T-cell (primary cell): ENCODE data around the gene TGM2. TPM values are rescaled to one million over a fixed set of nuclear protein-coding genes. Genes with fewer than 3 reads are reported as not detected.

ENCODE experiments used
- ATAC-seq, 4 experiments: fragments of 200-7000 bp in 3 of 4; fragments of 150-1000 bp in 1 of 4; cut with Tn5 transposase; replicated peaks in 1 of 4; 1 replicate in 3 of 4; 2 replicates in 1 of 4; pipeline ENCODE4 v1.10.0; 2021; ENCODE audit warnings: moderate library complexity in 3 of 4, mild to moderate bottlenecking in 2 of 4, moderate number of reproducible peaks in 1 of 4
- CTCF ChIA-PET, 2 donors: fragments of 300-600 bp; sonication (Branson Sonifier 250); formaldehyde crosslinking; loops; one replicate each; lab custom pipeline; 2022; ENCODE audit warnings: antibody characterized with exemption in 2 of 2; lab: Charles Lee
- POLR2A ChIA-PET, 2 donors: fragments of 300-600 bp; sonication (Branson Sonifier 250); formaldehyde crosslinking; loops; one replicate each; lab custom pipeline; 2022; ENCODE audit warnings: antibody characterized with exemption in 2 of 2; lab: Charles Lee
- DNase-seq, 35 experiments: peaks; one replicate each; pipeline versions ENCODE4 v3.0.0 to v3.0.0-alpha.2; 2013 to 2023
- H3K27ac ChIP-seq: one replicate; pipeline ENCODE4 v1.5.1; 2013; ENCODE audit warnings: low read length
- H3K27me3 ChIP-seq, 2 experiments: replicated peaks in 1 of 2; 1 replicate in 1 of 2; 2 replicates in 1 of 2; pipeline versions ENCODE4 v1.6.1 to v1.7.0; 2013; ENCODE audit warnings: low read length in 1 of 2, mixed read lengths in 1 of 2; ENCODE audit not compliant: control insufficient read depth in 2 of 2, insufficient read depth in 2 of 2; ENCODE audit errors: extremely low read depth in 1 of 2
- H3K36me3 ChIP-seq, 2 donors: 1 replicate in 1 of 2; 2 replicates in 1 of 2; pipeline versions ENCODE4 v1.6.1 to v1.7.0; 2013; ENCODE audit warnings: low read length in 1 of 2; ENCODE audit not compliant: control insufficient read depth in 2 of 2, insufficient read depth in 1 of 2; ENCODE audit errors: extremely low read depth in 1 of 2
- H3K4me1 ChIP-seq, 2 experiments: 1 replicate in 1 of 2; 2 replicates in 1 of 2; pipeline versions ENCODE4 v1.6.1 to v1.7.0; 2013; ENCODE audit warnings: low read length in 2 of 2, mixed read lengths in 1 of 2; ENCODE audit not compliant: insufficient read depth in 2 of 2, control insufficient read depth in 1 of 2; ENCODE audit errors: extremely low read depth in 1 of 2
- H3K4me3 ChIP-seq, 2 donors: 1 replicate in 1 of 2; 2 replicates in 1 of 2; pipeline versions ENCODE4 v1.5.1 to v1.7.0; 2013; ENCODE audit warnings: mild to moderate bottlenecking in 2 of 2, low read length in 1 of 2, moderate library complexity in 1 of 2; ENCODE audit not compliant: control insufficient read depth in 1 of 2; ENCODE audit errors: extremely low read depth in 1 of 2
- H3K9me3 ChIP-seq: 2 replicates; pipeline ENCODE4 v1.7.0; 2013
- H3K27ac Mint-ChIP-seq, 2 donors: one replicate each; pipeline ENCODE4 v1.8.0; 2020 to 2021; ENCODE audit warnings: mild to moderate bottlenecking in 2 of 2, mixed read lengths in 2 of 2
- H3K27me3 Mint-ChIP-seq, 2 donors: one replicate each; pipeline ENCODE4 v1.8.0; 2021 to 2022; ENCODE audit warnings: mixed read lengths in 2 of 2
- H3K36me3 Mint-ChIP-seq: one replicate; pipeline ENCODE4 v1.8.0; 2021; ENCODE audit warnings: mixed read lengths
- H3K4me1 Mint-ChIP-seq, 3 donors: one replicate each; pipeline ENCODE4 v1.8.0; 2020 to 2022; ENCODE audit warnings: mixed read lengths in 3 of 3, mild to moderate bottlenecking in 1 of 3
- H3K4me3 Mint-ChIP-seq, 3 donors: one replicate each; pipeline ENCODE4 v1.8.0; 2020 to 2022; ENCODE audit warnings: mild to moderate bottlenecking in 3 of 3, mixed read lengths in 3 of 3, moderate library complexity in 3 of 3
- H3K9me3 Mint-ChIP-seq, 3 donors: one replicate each; pipeline ENCODE4 v1.8.0; 2020 to 2022; ENCODE audit warnings: mixed read lengths in 3 of 3
- WGBS: methylation state at CpG from one replicate; pipeline ENCODE4 v1.1.5; 2013; ENCODE audit warnings: missing lambda C conversion rate; ENCODE audit not compliant: insufficient coverage; 5-methylcytosine and 5-hydroxymethylcytosine counted together
- total RNA-seq, 35 experiments: library from RNA in 6 of 35; stranded (reverse) in 6 of 35; fragments of 120-200 nt in 1 of 35; gene quantifications; one replicate each; pipeline versions ENCODE4 v1.2.1 to v1.2.4 and lab custom pipeline; 2013 to 2026

Gene TGM2
- total RNA-seq, 5 donors from 2014 or later (not counting 1 experiment from before 2014, with no cell fraction given) = 0.62 to 1.8 (median 1.2) TPM; not detected in 2

DNA sequence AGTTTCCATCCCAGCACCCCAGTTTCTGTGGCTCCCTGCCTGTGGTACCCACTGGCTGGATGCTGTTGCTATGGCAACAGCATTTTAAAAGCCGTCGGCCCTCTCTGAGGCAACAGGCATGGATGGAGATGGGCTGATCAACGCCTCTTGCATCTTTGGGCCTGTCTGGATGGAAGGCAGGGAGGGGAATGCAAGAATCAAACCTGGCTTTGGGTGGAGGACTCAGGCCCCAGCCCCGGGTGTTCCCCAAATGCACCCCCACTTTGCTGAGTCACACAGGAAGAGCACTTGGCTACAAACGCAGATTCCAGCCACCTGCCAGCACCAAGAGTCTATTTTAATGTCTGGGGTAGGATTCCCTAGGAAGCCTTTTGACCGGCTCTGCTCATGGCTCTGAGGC is 45.7 kb upstream of the TGM2 start:
- no peak for DNase-seq
- no peaks in the 10 kb centered on the region for H3K36me3 ChIP-seq
- CTCF ChIA-PET = interaction anchor here in 1 of 2 donors (3.6 kb wide), 1 partner anchor 10 kb away, joined by 12 read pairs; no protein-coding TSS in a partner anchor

DNA sequence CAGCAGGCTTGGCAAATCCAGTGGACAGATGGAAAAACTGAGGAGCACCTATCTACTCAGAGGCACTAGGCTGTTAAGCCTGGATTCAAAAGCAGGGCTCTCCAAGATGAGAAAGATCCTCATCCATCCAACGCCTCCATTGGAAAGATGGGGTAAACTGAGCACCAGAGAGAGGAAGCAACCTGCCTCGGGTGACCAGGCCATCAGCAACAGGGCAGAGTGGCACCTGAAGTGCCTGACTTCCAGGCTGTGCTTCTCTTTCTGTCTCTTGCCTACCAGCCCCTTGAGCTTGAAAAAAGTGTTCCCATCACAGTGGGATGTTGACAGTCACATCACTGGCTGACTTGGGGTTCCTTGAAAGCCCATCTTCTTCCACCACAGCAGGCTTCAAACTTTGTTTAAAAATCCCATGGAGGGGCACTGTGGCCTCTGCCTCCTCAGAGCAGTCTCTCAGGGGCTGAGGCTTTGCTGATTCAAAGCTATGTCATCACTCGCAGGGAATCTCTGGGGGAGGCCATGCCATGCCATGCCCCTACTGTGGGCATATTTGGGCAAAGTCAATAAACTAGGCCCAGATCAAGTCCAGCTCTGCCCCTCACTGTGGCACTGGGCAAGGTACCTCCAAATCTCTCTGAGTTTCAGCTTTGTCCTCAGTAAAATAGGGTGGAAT is 44.8 kb upstream of the TGM2 start:
- peaks cover 0 to 27% of the 10 kb centered on the region in 2 experiments for H3K27me3 ChIP-seq
- no peak overlapping the region for H3K4me3 ChIP-seq
- ATAC-seq (no peak), DNase-seq (no peak)
- Mint-ChIP-seq H3K27ac (no peak overlapping the region), H3K9me3 (no peaks in the 10 kb centered on the region), H3K4me1 (no peaks in the 10 kb centered on the region), H3K4me3 (no peak overlapping the region), H3K27me3 (peaks cover 6 to 11% of the 10 kb centered on the region in 2 donors), H3K36me3 (no peaks in the 10 kb centered on the region)
- no peaks in the 10 kb centered on the region for H3K4me1 ChIP-seq
- CTCF ChIA-PET = interaction anchor here in 1 of 2 donors (3.6 kb wide), 1 partner anchor 11 kb away, joined by 12 read pairs; no protein-coding TSS in a partner anchor
- POLR2A ChIA-PET = no interaction called here
- H3K27ac ChIP-seq = no peak overlapping the region
- no peaks in the 10 kb centered on the region for H3K9me3 ChIP-seq
- 93% methylated on average over 2 of the region's 3 CpGs for WGBS
- H3K36me3 ChIP-seq = no peaks in the 10 kb centered on the region

More for the DNA sequence above, 45.7 kb upstream of the TGM2 start:
- Histone ChIP-seq H3K4me1 (no peaks in the 10 kb centered on the region), H3K27ac (no peak overlapping the region), H3K27me3 (peaks cover 0 to 31% of the 10 kb centered on the region in 2 experiments), H3K4me3 (no peak overlapping the region), H3K9me3 (no peaks in the 10 kb centered on the region)
- Mint-ChIP-seq H3K36me3 (no peaks in the 10 kb centered on the region), H3K4me1 (no peaks in the 10 kb centered on the region), H3K4me3 (no peak overlapping the region), H3K27me3 (peaks cover 6 to 14% of the 10 kb centered on the region in 2 donors), H3K27ac (no peak overlapping the region), H3K9me3 (no peaks in the 10 kb centered on the region)
- POLR2A ChIA-PET = no interaction called here
- ATAC-seq = no peak
- WGBS = 67% methylated on average over 1 of the region's 6 CpGs

DNA sequence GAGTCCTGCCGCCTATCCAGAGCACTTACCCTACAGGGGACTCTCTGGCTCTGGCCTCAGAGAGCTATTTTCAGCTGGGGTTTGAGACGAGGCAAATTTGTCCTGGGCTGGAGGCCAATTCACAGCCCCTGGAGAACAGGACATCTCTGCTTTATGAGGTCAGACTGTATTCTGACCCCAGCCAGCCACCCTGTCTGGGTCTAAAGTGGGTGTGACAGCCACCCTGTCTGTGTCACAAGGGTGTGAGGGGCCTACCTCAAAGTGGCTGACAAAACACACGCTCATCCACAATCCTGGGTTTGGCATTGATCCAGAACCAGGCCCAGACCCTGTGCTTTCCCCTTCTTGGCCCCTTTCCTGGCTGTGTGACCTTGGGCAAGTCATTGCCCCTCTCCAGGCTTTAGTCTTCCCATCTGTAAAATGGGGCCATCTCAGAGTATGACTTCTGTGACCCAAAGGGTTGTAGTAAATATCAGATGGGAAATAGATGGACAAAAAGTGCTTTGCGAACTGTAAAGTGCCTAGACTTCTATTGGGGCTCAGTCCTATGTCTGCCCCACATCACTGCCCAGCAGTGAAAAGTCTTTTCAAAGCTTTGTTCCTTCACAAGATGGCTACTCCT is 44.1 kb upstream of the TGM2 start:
- ATAC-seq (no peak), DNase-seq (no peak)
- ChIA-PET POLR2A (no interaction called here), CTCF (interaction anchor here in 1 of 2 donors (3.6 kb wide), 1 partner anchor 12 kb away, joined by 12 read pairs; no protein-coding TSS in a partner anchor)
- no peaks in the 10 kb centered on the region for H3K36me3 Mint-ChIP-seq
- Histone ChIP-seq H3K4me3 (no peak overlapping the region), H3K9me3 (no peaks in the 10 kb centered on the region), H3K4me1 (no peaks in the 10 kb centered on the region), H3K36me3 (no peaks in the 10 kb centered on the region), H3K27ac (no peak overlapping the region), H3K27me3 (peaks cover 0 to 22% of the 10 kb centered on the region in 2 experiments)
- peaks cover 6 to 9% of the 10 kb centered on the region in 2 donors for H3K27me3 Mint-ChIP-seq
- H3K27ac Mint-ChIP-seq = no peak overlapping the region
- 64% methylated on average over 3 of the region's 4 CpGs for WGBS
- H3K4me1 Mint-ChIP-seq = no peaks in the 10 kb centered on the region
- H3K9me3 Mint-ChIP-seq = no peaks in the 10 kb centered on the region
- H3K4me3 Mint-ChIP-seq = no peak overlapping the region

DNA sequence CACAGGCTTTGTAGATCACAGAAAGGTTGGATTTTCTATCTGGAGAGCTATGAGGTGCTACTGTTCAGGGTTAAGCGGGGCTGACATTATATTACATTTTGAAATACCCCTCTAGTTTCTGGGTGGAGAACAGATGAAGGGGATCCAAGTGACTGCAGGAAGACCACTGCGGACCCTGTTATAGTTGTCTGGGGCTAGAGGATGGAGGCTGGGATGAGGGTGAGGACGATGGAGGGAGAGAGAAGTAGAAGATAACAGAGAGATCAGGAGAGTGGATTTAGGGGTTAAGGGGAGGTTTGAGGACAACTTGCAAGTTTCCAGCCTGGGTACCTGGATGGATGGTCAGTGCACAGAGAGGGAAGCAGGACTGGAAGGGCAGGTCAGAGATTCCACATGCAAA is 43.5 kb upstream of the TGM2 start:
- H3K27me3 ChIP-seq = peaks cover 0 to 19% of the 10 kb centered on the region in 2 experiments
- no peaks in the 10 kb centered on the region for H3K9me3 Mint-ChIP-seq
- H3K4me1 Mint-ChIP-seq = no peaks in the 10 kb centered on the region
- ChIA-PET CTCF (interaction anchor here in 1 of 2 donors (1.0 kb wide), 1 partner anchor 13 kb away, joined by 3 read pairs; no protein-coding TSS in a partner anchor), POLR2A (no interaction called here)
- H3K27ac ChIP-seq = no peak overlapping the region
- no peaks in the 10 kb centered on the region for H3K4me1 ChIP-seq
- ATAC-seq = no peak
- no peaks in the 10 kb centered on the region for H3K36me3 Mint-ChIP-seq
- no peaks in the 10 kb centered on the region for H3K9me3 ChIP-seq
- no peak overlapping the region for H3K4me3 Mint-ChIP-seq
- no peak for DNase-seq
- no peak overlapping the region for H3K4me3 ChIP-seq
- no peaks in the 10 kb centered on the region for H3K36me3 ChIP-seq
- 82% methylated on average over 2 of the region's 3 CpGs for WGBS
- peaks cover 6 to 9% of the 10 kb centered on the region in 2 donors for H3K27me3 Mint-ChIP-seq
- H3K27ac Mint-ChIP-seq = no peak overlapping the region

DNA sequence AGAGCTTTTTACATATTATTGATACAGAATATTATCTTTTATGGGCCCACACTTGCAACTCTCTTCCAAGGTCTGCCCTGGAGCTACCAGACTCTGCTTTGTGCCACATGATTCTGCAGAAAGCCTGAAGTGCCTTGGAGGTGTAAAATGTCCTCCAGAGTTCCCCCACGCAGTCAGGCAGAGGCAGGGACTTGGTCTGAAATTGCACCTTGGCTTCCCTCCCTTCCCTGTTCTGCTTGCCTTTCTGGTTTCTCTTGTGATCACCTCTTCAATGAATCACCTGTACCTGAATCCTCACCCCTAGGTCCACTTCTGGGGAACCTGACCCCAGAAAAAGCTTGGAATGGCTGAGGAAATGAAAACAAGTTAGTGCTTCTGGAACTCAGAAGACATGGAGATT is 43.0 kb upstream of the TGM2 start:
- 60% methylated on average over 1 of the region's 1 CpG for WGBS
- Mint-ChIP-seq H3K27ac (no peak overlapping the region), H3K27me3 (peaks cover 6 to 9% of the 10 kb centered on the region in 2 donors), H3K4me1 (no peaks in the 10 kb centered on the region), H3K9me3 (no peaks in the 10 kb centered on the region), H3K36me3 (no peaks in the 10 kb centered on the region), H3K4me3 (no peak overlapping the region)
- Histone ChIP-seq H3K4me1 (no peaks in the 10 kb centered on the region), H3K9me3 (no peaks in the 10 kb centered on the region), H3K36me3 (no peaks in the 10 kb centered on the region), H3K4me3 (no peak overlapping the region), H3K27ac (no peak overlapping the region), H3K27me3 (peaks cover 0 to 16% of the 10 kb centered on the region in 2 experiments)
- POLR2A ChIA-PET = no interaction called here
- ATAC-seq = no peak
- CTCF ChIA-PET = interaction anchor here in 1 of 2 donors (1.0 kb wide), 1 partner anchor 14 kb away, joined by 3 read pairs; no protein-coding TSS in a partner anchor
- DNase-seq = no peak

DNA sequence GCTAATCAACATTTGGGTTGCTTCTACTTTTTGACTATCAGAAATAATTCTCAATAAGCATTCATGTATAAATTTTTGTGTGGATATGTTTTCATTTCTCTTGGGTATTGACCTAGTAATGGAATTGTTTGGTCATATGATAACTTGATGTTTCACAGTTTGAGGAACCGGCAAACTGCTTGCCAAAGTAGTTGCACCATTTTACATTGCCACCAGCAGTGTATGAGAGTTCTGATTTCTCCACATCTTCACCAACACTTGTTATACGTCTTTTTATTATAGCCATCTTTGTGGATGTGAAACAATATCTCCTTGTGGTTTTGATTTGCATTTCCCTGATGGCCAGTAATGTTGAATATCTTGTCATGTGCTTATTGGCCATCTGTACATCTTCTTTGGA is 42.6 kb upstream of the TGM2 start:
- CTCF ChIA-PET = interaction anchor here in 1 of 2 donors (1.0 kb wide), 1 partner anchor 14 kb away, joined by 3 read pairs; no protein-coding TSS in a partner anchor
- peaks cover 6 to 9% of the 10 kb centered on the region in 2 donors for H3K27me3 Mint-ChIP-seq
- H3K9me3 Mint-ChIP-seq = no peaks in the 10 kb centered on the region
- no peak overlapping the region for H3K27ac ChIP-seq
- H3K36me3 Mint-ChIP-seq = no peaks in the 10 kb centered on the region
- no peak overlapping the region for H3K27ac Mint-ChIP-seq
- no CpG with 5 or more reads among the region's 2 CpGs for WGBS
- no peak for DNase-seq
- H3K9me3 ChIP-seq = no peaks in the 10 kb centered on the region
- peaks cover 0 to 16% of the 10 kb centered on the region in 2 experiments for H3K27me3 ChIP-seq
- POLR2A ChIA-PET = interaction anchor here in 1 of 2 donors (0.7 kb wide), 1 partner anchor 655 kb away, joined by 3 read pairs; no protein-coding TSS in a partner anchor
- H3K4me3 ChIP-seq = no peak overlapping the region
- ATAC-seq = no peak
- H3K4me3 Mint-ChIP-seq = no peak overlapping the region
- H3K36me3 ChIP-seq = no peaks in the 10 kb centered on the region
- H3K4me1 ChIP-seq = no peaks in the 10 kb centered on the region
- H3K4me1 Mint-ChIP-seq = no peaks in the 10 kb centered on the region
